Measurements from ENCODE around the gene SAMD1.

DNA sequence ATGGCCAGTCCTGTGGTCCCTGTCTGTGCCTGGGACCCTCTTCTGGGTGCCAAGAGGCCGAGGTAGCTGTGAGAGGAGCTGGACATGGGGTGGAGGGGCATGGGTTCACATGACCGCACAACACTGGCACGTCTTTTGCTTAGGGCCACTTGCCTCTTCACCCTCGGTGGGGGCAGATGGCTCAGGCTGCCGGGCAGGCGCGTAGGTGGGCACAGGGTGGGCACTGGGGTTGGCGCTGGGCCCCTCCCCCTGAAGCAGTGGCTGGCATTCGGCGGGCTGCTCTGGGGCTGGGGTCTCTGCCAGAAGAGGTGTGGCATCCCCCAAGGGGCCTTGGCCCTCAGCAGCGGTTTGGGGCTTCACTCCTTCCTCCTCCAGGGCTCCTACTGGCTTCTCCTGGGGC, 37.1 kb downstream of the SAMD1 start:
- TF ChIP-seq CTCF (conservative IDR thresholded peaks at IDR 0.05; ENCODE audit: low read length) (no peak), EZH2phosphoT487 (IDR thresholded peaks at IDR 0.05; ENCODE audit: borderline replicate concordance, low read depth, low read length) (no peak)
